A673 (cell line): ENCODE results near the gene KLK14. TPM values are rescaled to one million over a fixed set of nuclear protein-coding genes. Genes with fewer than 3 reads are reported as not detected.

Experiments used
- BruUV-seq: library from RNA; stranded (reverse); fragments of 400-500 nt; replicated peaks from 2 replicates; lab custom pipeline; 2021; lab: Mats Ljungman, UMichigan
- CTCF ChIA-PET: fragments of 300-600 bp; sonication (Branson Sonifier 250); formaldehyde crosslinking; loops from one replicate; lab custom pipeline; 2022; ENCODE audit warnings: antibody characterized with exemption; lab: Charles Lee
- POLR2A ChIA-PET: fragments of 300-600 bp; sonication (Branson Sonifier 250); formaldehyde crosslinking; loops from one replicate; lab custom pipeline; 2022; ENCODE audit warnings: antibody characterized with exemption; ENCODE audit not compliant: low non-redundant PET; lab: Charles Lee
- DNase-seq: peaks from one replicate; pipeline ENCODE4 v3.0.0-alpha.2; 2015; ENCODE audit warnings: low spot score
- H3K27ac ChIP-seq: fragments of 200-600 bp; sonication (generic); 2 replicates; pipeline ENCODE4 v1.5.1; 2016; ENCODE audit warnings: mixed run types, low read depth, mild to moderate bottlenecking, mixed read lengths, antibody characterized with exemption, low read length; ENCODE audit not compliant: poor library complexity, severe bottlenecking
- H3K27me3 ChIP-seq: fragments of 200-600 bp; sonication (generic); replicated peaks from 2 replicates; pipeline ENCODE4 v1.6.1; 2017; ENCODE audit warnings: mixed run types, low read depth, mild to moderate bottlenecking, mixed read lengths, antibody characterized with exemption, low read length; ENCODE audit not compliant: insufficient read depth, poor library complexity
- H3K36me3 ChIP-seq: fragments of 200-600 bp; sonication (generic); 2 replicates; pipeline ENCODE4 v1.6.1; 2016; ENCODE audit warnings: mixed run types, mild to moderate bottlenecking, mixed read lengths, antibody characterized with exemption, low read length; ENCODE audit not compliant: insufficient read depth, poor library complexity, severe bottlenecking
- H3K4me1 ChIP-seq: fragments of 200-600 bp; sonication (generic); 2 replicates; pipeline ENCODE4 v1.6.1; 2017; ENCODE audit warnings: mixed run types, mild to moderate bottlenecking, mixed read lengths, antibody characterized with exemption, low read length; ENCODE audit not compliant: insufficient read depth, poor library complexity, severe bottlenecking
- H3K4me3 ChIP-seq: fragments of 200-600 bp; sonication (generic); 2 replicates; pipeline ENCODE4 v1.5.1; 2016; ENCODE audit warnings: low read depth, mixed run types, mild to moderate bottlenecking, mixed read lengths, low read length; ENCODE audit not compliant: poor library complexity, severe bottlenecking
- H3K9me3 ChIP-seq: fragments of 200-600 bp; sonication (generic); 2 replicates; pipeline ENCODE4 v1.6.1; 2016; ENCODE audit warnings: mixed run types, low read depth, mild to moderate bottlenecking, mixed read lengths, antibody characterized with exemption, low read length; ENCODE audit not compliant: poor library complexity, severe bottlenecking
- CTCF ChIP-seq: fragments of 300-800, 200-600 bp; sonication (generic); conservative IDR thresholded peaks from 2 replicates; pipeline ENCODE4 v1.5.1; 2017; ENCODE audit warnings: low read depth, mild to moderate bottlenecking, antibody characterized with exemption, low read length, moderate library complexity, mixed read lengths
- EZH2 ChIP-seq: fragments of 200-600 bp; sonication (generic); IDR thresholded peaks from 2 replicates; pipeline ENCODE4 v1.6.1; 2017; ENCODE audit warnings: borderline replicate concordance, low read depth, mild to moderate bottlenecking, mixed read lengths, antibody characterized with exemption, low read length; ENCODE audit not compliant: poor library complexity, severe bottlenecking
- intact Hi-C: fragments of 100-400 bp; cut with micrococcal nuclease; formaldehyde crosslinking; loops from one replicate; pipeline ENCODE4 v1.10.0; 2022; ENCODE audit not compliant: unreplicated experiment
- total RNA-seq: library from RNA; stranded (reverse); gene quantifications from 2 replicates; pipeline ENCODE4 v1.2.3, GENCODE V29; 2021

Gene KLK14
- total RNA-seq, 1 experiment from 2014 or later = 1.2 TPM

- Histone ChIP-seq H3K27ac (no peak overlapping the region), H3K27me3 (peaks cover 16% of the 10 kb centered on the region), H3K4me3 (no peak overlapping the region), H3K4me1 (no peaks in the 10 kb centered on the region), H3K9me3 (no peaks in the 10 kb centered on the region), H3K36me3 (no peaks in the 10 kb centered on the region)
- TF ChIP-seq EZH2 = no peak
- no peak for TF ChIP-seq CTCF
- no TSS peak for BruUV-seq
- intact Hi-C loops = no loop called here
- no peak for DNase-seq
- ChIA-PET POLR2A (no interaction called here), CTCF (no interaction called here)
Observed at GRCh38 chr19:51083783-51084182, 1.1 kb upstream of the KLK14 start.

GRCh38 chr19:51083181-51083580 lies 494 bp upstream of the KLK14 start:
- TF ChIP-seq EZH2 (no peak), CTCF (no peak)
- no TSS peak for BruUV-seq
- no peaks in the 10 kb centered on the region for H3K4me1 ChIP-seq
- H3K27ac ChIP-seq = no peak overlapping the region
- H3K27me3 ChIP-seq = peaks cover 16% of the 10 kb centered on the region
- POLR2A ChIA-PET = no interaction called here
- CTCF ChIA-PET = no interaction called here
- no peak overlapping the region for H3K4me3 ChIP-seq
- no peaks in the 10 kb centered on the region for H3K36me3 ChIP-seq
- intact Hi-C loops = no loop called here
- no peaks in the 10 kb centered on the region for H3K9me3 ChIP-seq
- DNase-seq = no peak

- Histone ChIP-seq H3K27ac (no peak overlapping the region), H3K36me3 (no peaks in the 10 kb centered on the region), H3K4me1 (no peaks in the 10 kb centered on the region), H3K9me3 (no peaks in the 10 kb centered on the region), H3K27me3 (peaks cover 16% of the 10 kb centered on the region), H3K4me3 (no peak overlapping the region)
- BruUV-seq = no TSS peak
- no peak for DNase-seq
- POLR2A ChIA-PET = no interaction called here
- CTCF ChIA-PET = interaction anchor here (0.6 kb wide), 1 partner anchor 13 kb away, joined by 6 read pairs; no protein-coding TSS in a partner anchor
- no peak for TF ChIP-seq CTCF
- TF ChIP-seq EZH2 = no peak
- intact Hi-C loops = no loop called here
Observed at GRCh38 chr19:51081476-51081875, 1.2 kb downstream of the KLK14 start.
